ENCODE results near the gene SLC35D2. TPM values are rescaled to one million over a fixed set of nuclear protein-coding genes. Genes with fewer than 3 reads are reported as not detected.

SLC35D2 gene
- total and polyA plus RNA-seq, 7 experiments from 2014 or later, result 6.1 to 20.2 (median 13.3) TPM

DNA sequence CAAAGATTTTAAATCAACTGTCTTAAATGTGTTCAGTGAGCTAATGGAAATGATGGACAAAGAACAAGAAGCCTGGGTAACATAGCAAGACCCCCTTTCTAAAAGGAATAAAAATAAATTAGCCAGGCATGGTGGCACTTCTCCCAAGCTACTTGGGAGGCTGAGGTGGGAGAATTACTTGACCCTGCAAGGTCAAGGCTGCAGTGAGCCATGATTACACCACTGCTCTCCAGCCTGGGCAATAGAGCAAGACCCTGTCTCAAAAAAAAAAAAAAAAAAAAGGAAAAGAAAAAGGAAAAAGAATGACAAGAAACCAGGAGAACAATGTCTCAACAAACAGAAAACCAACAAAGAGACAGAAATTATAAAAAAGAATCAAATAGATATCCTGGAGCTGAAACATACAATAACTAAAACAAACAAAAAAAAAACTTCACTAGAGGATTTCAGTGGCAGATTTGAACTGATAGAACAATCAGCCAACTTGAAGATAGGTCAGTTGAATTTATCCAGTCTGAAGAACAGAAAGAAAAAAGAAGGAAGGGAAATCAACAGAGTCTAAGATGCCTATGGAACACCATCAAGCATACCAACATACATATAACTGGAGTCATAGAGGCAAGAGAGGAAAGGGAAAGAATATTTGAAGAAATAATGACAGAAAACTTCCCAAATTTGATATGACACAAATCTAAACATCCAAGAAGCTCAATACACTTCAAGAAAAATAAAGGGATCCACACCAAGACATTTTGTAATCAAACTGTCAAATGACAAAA is 16.8 kb upstream of the SLC35D2 start:
- peaks cover 16 to 18% of the 10 kb centered on the region in 2 donors for H3K4me1 ChIP-seq (ENCODE audit: control insufficient read depth in 2 of 2, insufficient read depth in 2 of 2, low read length in 2 of 2)
- H3K27ac ChIP-seq (ENCODE audit: low read depth, low read length), result peak overlapping the region; percentile 59
- ATAC-seq (no peak), DNase-seq (no peak)
- peak overlapping the region; percentile 49 to 96 (median 91) for H3K27ac Mint-ChIP-seq
- peaks cover 15 to 30% (median 26%) of the 10 kb centered on the region in 7 donors for H3K4me1 Mint-ChIP-seq
- intact Hi-C loops (cut with micrococcal nuclease), result no loop called here
- H3K4me3 ChIP-seq (ENCODE audit: low read length), result no peak overlapping the region
- ChIA-PET CTCF (interaction anchor here (0.7 kb wide), 1 partner anchor 16 kb away, joined by 4 read pairs; no protein-coding TSS in a partner anchor), POLR2A (interaction anchor here (0.6 to 4.8 kb wide), 11 partner anchors 9 to 73 kb away, joined by 3 to 38 read pairs (median 6); partner anchors contain the start of genes SLC35D2 and ZNF367)
- H3K27me3 Mint-ChIP-seq, result no peaks in the 10 kb centered on the region
- H3K36me3 Mint-ChIP-seq, result peaks cover 0 to 18% (median 11%) of the 10 kb centered on the region in 5 donors
- no peaks in the 10 kb centered on the region for H3K9me3 ChIP-seq (ENCODE audit: control insufficient read depth in 2 of 3, low read length in 3 of 3)
- H3K4me3 Mint-ChIP-seq, result peak overlapping the region in 6 of 10 donors; percentile 27 to 73 (median 54)
- H3K9me3 Mint-ChIP-seq, result peaks cover 3 to 12% (median 9%) of the 10 kb centered on the region in 11 donors
- no peaks in the 10 kb centered on the region for H3K27me3 ChIP-seq (ENCODE audit: control insufficient read depth in 2 of 2, insufficient read depth in 2 of 2, low read length in 2 of 2)
- no peaks in the 10 kb centered on the region for H3K36me3 ChIP-seq (ENCODE audit: control insufficient read depth in 2 of 3, insufficient read depth in 3 of 3, low read length in 3 of 3)

DNA sequence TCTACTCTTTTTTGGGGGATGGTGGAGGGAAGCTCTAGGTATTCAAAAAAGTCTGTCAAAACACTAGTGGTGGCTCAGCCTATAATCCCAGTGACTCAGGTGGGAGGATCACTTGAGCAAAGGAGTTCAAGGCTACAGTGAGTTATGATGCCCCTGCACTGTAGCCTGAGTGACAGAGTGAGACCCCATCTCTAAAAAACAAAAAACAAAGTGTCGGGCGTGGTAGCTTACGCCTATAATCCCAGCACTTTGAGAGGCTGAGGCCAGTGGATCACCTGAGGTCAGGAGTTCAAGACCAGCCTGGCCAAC is 15.8 kb upstream of the SLC35D2 start:
- intact Hi-C loops (cut with micrococcal nuclease), result loop anchor here (1.0 to 5.0 kb wide), 4 partner anchors 16 to 72 kb away; partner anchors contain the start of gene SLC35D2 (in 1 of the 2)
- Histone ChIP-seq H3K4me1 (ENCODE audit: control insufficient read depth in 2 of 2, insufficient read depth in 2 of 2, low read length in 2 of 2) (peaks cover 16 to 18% of the 10 kb centered on the region in 2 donors), H3K36me3 (ENCODE audit: control insufficient read depth in 2 of 3, insufficient read depth in 3 of 3, low read length in 3 of 3) (no peaks in the 10 kb centered on the region), H3K9me3 (ENCODE audit: control insufficient read depth in 2 of 3, low read length in 3 of 3) (no peaks in the 10 kb centered on the region), H3K4me3 (ENCODE audit: low read length) (peak overlapping the region; percentile 28), H3K27ac (ENCODE audit: low read depth, low read length) (peak overlapping the region; percentile 59), H3K27me3 (ENCODE audit: control insufficient read depth in 2 of 2, insufficient read depth in 2 of 2, low read length in 2 of 2) (no peaks in the 10 kb centered on the region)
- ChIA-PET POLR2A (interaction anchor here (0.6 to 4.8 kb wide), 13 partner anchors 9 to 170 kb away, joined by 3 to 38 read pairs (median 5); partner anchors contain the start of genes HABP4 and ZNF367), CTCF (interaction anchor here (0.6 to 1.9 kb wide), 6 partner anchors 15 to 251 kb away, joined by 3 to 7 read pairs (median 4); no protein-coding TSS in a partner anchor)
- DNase-seq, result no peak
- ATAC-seq, result no peak
- H3K4me3 Mint-ChIP-seq, result peak overlapping the region in 9 of 10 donors; percentile 60 to 73 (median 71)
- no peaks in the 10 kb centered on the region for H3K27me3 Mint-ChIP-seq
- H3K4me1 Mint-ChIP-seq, result peaks cover 15 to 32% (median 26%) of the 10 kb centered on the region in 7 donors
- peak overlapping the region; percentile 49 to 96 (median 91) for H3K27ac Mint-ChIP-seq
- H3K9me3 Mint-ChIP-seq, result peaks cover 3 to 12% (median 9%) of the 10 kb centered on the region in 11 donors
- H3K36me3 Mint-ChIP-seq, result peaks cover 0 to 22% (median 15%) of the 10 kb centered on the region in 5 donors

DNA sequence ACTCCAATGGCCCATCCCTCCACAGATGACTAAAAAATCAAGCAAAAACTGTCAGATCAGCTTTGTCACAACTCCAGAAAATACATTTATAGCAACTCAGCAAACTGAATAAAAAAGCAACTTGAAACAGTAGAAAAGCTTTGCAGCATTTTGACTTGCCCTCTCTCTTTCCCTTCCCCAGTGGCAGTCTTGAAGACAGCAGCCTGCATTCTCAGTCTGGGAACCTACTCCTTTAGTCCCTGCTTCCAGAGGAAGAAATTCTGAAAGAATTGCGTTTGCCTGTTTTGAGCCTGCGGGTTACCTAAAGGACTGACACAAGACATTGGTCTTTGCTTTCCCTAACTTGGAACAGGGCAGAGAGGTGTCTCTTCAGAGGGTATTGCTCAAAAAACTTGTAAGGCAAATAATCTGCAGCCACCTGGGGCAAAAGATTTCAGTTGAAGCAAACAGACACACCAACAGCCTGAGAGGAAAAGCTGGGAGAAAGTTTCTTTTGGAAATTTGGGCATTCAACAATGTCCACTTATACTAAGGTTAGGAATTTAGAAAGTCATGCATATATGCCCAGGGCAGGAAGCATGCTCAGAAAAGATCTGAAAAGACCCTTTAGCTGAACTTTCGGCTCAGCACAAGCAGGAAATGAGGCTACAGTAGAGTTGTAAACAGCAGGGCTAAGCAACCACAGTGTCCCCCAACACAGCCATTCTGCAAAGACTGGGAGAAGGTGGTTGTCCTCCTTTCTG is 15.2 kb upstream of the SLC35D2 start:
- intact Hi-C loops (cut with micrococcal nuclease), result loop anchor here (1.0 to 5.0 kb wide), 4 partner anchors 16 to 71 kb away; partner anchors contain the start of gene SLC35D2 (in 1 of the 2)
- peaks cover 15 to 32% (median 26%) of the 10 kb centered on the region in 7 donors for H3K4me1 Mint-ChIP-seq

DNA sequence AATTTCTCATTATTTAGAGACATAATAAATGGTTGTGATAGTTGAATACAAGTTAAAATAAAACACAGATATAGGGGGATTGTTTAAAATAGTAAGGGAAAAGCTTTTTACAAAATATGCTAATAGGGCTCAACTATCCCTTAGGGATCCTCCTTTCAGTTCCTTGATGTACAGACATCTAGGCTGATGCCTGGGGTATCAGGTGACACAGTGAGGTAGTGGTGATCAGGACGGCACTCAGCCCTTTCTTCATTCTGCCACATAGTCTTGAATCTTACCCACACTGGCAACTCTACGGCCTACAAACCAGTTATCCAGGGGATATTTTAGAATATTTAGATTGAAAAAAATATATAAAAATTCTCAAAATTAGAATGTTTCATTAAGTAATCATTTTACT is 12.5 kb upstream of the SLC35D2 start:
- ChIA-PET CTCF (no interaction called here), POLR2A (no interaction called here)
- Mint-ChIP-seq H3K4me3 (no peak overlapping the region), H3K4me1 (peaks cover 20 to 38% (median 26%) of the 10 kb centered on the region in 7 donors), H3K36me3 (peaks cover 0 to 23% (median 19%) of the 10 kb centered on the region in 5 donors), H3K27ac (peak overlapping the region in 1 of 9 donors; percentile 28), H3K9me3 (peaks cover 3 to 12% (median 8%) of the 10 kb centered on the region in 11 donors), H3K27me3 (no peaks in the 10 kb centered on the region)
- H3K4me3 ChIP-seq (ENCODE audit: low read length), result no peak overlapping the region
- peaks cover 0 to 5% (median 0%) of the 10 kb centered on the region in 3 experiments for H3K36me3 ChIP-seq (ENCODE audit: control insufficient read depth in 2 of 3, insufficient read depth in 3 of 3, low read length in 3 of 3)
- DNase-seq (no peak), ATAC-seq (no peak)
- no peaks in the 10 kb centered on the region for H3K9me3 ChIP-seq (ENCODE audit: control insufficient read depth in 2 of 3, low read length in 3 of 3)
- peaks cover 18 to 19% of the 10 kb centered on the region in 2 donors for H3K4me1 ChIP-seq (ENCODE audit: control insufficient read depth in 2 of 2, insufficient read depth in 2 of 2, low read length in 2 of 2)
- H3K27ac ChIP-seq (ENCODE audit: low read depth, low read length), result no peak overlapping the region
- no peaks in the 10 kb centered on the region for H3K27me3 ChIP-seq (ENCODE audit: control insufficient read depth in 2 of 2, insufficient read depth in 2 of 2, low read length in 2 of 2)
- intact Hi-C loops (cut with micrococcal nuclease), result loop anchor here in 1 of 2 donors (5.0 kb wide), 1 partner anchor 69 kb away; no protein-coding TSS in a partner anchor

More for the DNA sequence above, 15.2 kb upstream of the SLC35D2 start:
- H3K9me3 Mint-ChIP-seq, result peaks cover 3 to 12% (median 9%) of the 10 kb centered on the region in 11 donors
- H3K27ac Mint-ChIP-seq, result peak overlapping the region; percentile 49 to 96 (median 91)
- peak overlapping the region; percentile 28 for H3K4me3 ChIP-seq (ENCODE audit: low read length)
- H3K27me3 Mint-ChIP-seq, result no peaks in the 10 kb centered on the region
- H3K4me1 ChIP-seq (ENCODE audit: control insufficient read depth in 2 of 2, insufficient read depth in 2 of 2, low read length in 2 of 2), result peaks cover 16 to 18% of the 10 kb centered on the region in 2 donors
- no peaks in the 10 kb centered on the region for H3K9me3 ChIP-seq (ENCODE audit: control insufficient read depth in 2 of 3, low read length in 3 of 3)
- DNase-seq (peak in 6 of 9 donors; percentile 18 to 47 (median 28)), ATAC-seq (peak; percentile 75)
- peak overlapping the region; percentile 59 for H3K27ac ChIP-seq (ENCODE audit: low read depth, low read length)
- H3K27me3 ChIP-seq (ENCODE audit: control insufficient read depth in 2 of 2, insufficient read depth in 2 of 2, low read length in 2 of 2), result no peaks in the 10 kb centered on the region
- ChIA-PET POLR2A (interaction anchor here (0.5 to 4.8 kb wide), 15 partner anchors 8 to 1091 kb away, joined by 3 to 38 read pairs (median 4); partner anchors contain the start of genes HABP4 and ZNF367), CTCF (interaction anchor here (0.6 to 1.9 kb wide), 5 partner anchors 15 to 251 kb away, joined by 3 to 7 read pairs (median 4); no protein-coding TSS in a partner anchor)
- H3K4me3 Mint-ChIP-seq, result peak overlapping the region; percentile 58 to 73 (median 68)
- H3K36me3 ChIP-seq (ENCODE audit: control insufficient read depth in 2 of 3, insufficient read depth in 3 of 3, low read length in 3 of 3), result no peaks in the 10 kb centered on the region
- H3K36me3 Mint-ChIP-seq, result peaks cover 0 to 22% (median 15%) of the 10 kb centered on the region in 5 donors

DNA sequence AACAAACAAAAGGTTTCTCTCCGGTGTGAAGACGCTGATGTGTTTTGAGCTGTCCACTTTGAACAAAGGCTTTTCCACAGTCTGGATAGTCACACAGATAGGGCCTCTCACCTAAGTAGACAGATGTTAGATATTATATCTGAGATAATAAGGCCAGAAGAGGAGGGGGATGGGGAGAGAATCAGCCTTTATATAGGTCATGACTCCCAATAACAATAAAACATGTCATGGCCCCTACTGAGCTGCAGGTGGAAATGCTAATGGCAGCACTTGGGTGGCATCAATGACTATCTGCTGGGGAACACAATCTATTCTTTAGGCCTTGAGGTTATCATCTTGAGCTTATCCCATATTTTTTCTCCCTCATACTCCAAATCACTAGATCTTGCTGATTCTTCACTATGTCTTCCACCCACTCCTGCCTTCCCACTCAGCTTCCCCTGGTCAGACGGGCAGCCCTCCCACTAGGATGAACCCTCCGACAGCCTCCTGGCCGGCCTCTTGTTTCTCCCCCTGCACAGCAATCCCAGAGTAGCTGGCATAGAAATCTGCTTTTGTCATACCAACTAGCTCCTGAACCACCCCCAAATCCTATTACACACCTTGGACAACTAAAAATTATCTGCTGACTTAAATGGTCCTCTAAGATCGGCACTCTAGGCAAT is 11.5 kb upstream of the SLC35D2 start:
- Histone ChIP-seq H3K27ac (ENCODE audit: low read depth, low read length) (no peak overlapping the region), H3K36me3 (ENCODE audit: control insufficient read depth in 2 of 3, insufficient read depth in 3 of 3, low read length in 3 of 3) (peaks cover 0 to 5% (median 0%) of the 10 kb centered on the region in 3 experiments), H3K4me1 (ENCODE audit: control insufficient read depth in 2 of 2, insufficient read depth in 2 of 2, low read length in 2 of 2) (peaks cover 17 to 18% of the 10 kb centered on the region in 2 donors), H3K4me3 (ENCODE audit: low read length) (no peak overlapping the region), H3K9me3 (ENCODE audit: control insufficient read depth in 2 of 3, low read length in 3 of 3) (no peaks in the 10 kb centered on the region), H3K27me3 (ENCODE audit: control insufficient read depth in 2 of 2, insufficient read depth in 2 of 2, low read length in 2 of 2) (no peaks in the 10 kb centered on the region)
- Mint-ChIP-seq H3K36me3 (peaks cover 0 to 22% (median 18%) of the 10 kb centered on the region in 5 donors), H3K27ac (peak overlapping the region in 4 of 9 donors; percentile 8 to 63 (median 38)), H3K27me3 (no peaks in the 10 kb centered on the region), H3K4me1 (peaks cover 17 to 40% (median 19%) of the 10 kb centered on the region in 7 donors), H3K4me3 (no peak overlapping the region), H3K9me3 (peaks cover 0 to 4% (median 3%) of the 10 kb centered on the region in 11 donors)
- CTCF ChIA-PET, result no interaction called here
- ATAC-seq, result no peak
- no peak for DNase-seq
- intact Hi-C loops (cut with micrococcal nuclease), result loop anchor here in 1 of 2 donors (5.0 kb wide), 1 partner anchor 68 kb away; no protein-coding TSS in a partner anchor
- POLR2A ChIA-PET, result no interaction called here

Measured in naive thymus-derived CD4-positive, alpha-beta T cell (primary cell).